ENCODE results near the gene RASSF8. TPM values are rescaled to one million over a fixed set of nuclear protein-coding genes. Genes with fewer than 3 reads are reported as not detected.

The RASSF8 gene
- total and polyA plus RNA-seq, 2 of the 8 experiments (the other 6 are each of a cell fraction or from before 2014, with no cell fraction given), result 6.4 to 46.7 TPM

DNA sequence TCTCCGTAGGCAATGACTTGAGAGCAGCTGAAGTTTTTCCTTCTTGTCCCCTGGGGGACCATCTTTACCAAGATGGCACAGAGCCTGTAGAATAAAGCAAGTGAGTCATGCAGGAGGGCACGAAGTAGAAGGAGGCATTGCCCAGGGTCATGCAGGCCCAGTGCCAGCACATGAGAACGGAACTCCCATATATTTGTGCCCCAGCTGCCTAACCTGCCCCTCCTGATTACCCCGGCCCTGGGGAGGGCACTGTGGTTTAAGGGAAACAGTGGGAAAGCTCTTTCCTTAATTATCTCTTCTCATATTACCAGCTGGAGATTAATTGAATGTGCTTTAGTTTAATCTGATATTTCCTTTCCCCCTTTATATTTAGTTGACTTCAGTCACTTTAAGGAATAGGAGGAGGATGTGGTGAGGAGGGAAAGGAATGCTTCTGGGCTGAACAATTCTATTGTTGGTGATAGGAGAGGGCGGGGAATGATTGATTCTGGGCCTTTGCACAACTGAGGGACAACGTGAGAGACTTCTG lies 51.9 kb downstream of the RASSF8 start:
- H3K56ac ChIP-seq (replicated peaks; ENCODE audit: insufficient read length, low read depth, low read length), result no peak overlapping the region
- CTCF ChIA-PET (ENCODE audit: partially characterized antibody), result no interaction called here
- no peak for FAIRE-seq
- TF ChIP-seq, protein P1, sequence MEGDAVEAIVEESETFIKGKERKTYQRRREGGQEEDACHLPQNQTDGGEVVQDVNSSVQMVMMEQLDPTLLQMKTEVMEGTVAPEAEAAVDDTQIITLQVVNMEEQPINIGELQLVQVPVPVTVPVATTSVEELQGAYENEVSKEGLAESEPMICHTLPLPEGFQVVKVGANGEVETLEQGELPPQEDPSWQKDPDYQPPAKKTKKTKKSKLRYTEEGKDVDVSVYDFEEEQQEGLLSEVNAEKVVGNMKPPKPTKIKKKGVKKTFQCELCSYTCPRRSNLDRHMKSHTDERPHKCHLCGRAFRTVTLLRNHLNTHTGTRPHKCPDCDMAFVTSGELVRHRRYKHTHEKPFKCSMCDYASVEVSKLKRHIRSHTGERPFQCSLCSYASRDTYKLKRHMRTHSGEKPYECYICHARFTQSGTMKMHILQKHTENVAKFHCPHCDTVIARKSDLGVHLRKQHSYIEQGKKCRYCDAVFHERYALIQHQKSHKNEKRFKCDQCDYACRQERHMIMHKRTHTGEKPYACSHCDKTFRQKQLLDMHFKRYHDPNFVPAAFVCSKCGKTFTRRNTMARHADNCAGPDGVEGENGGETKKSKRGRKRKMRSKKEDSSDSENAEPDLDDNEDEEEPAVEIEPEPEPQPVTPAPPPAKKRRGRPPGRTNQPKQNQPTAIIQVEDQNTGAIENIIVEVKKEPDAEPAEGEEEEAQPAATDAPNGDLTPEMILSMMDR (IDR thresholded peaks at IDR 0.05; ENCODE audit: control extremely low read depth in 1 of 3, insufficient read depth in 1 of 3, low read depth in 1 of 3, low read length in 3 of 3), result no peak
- TF ChIP-seq GTF2F1 (IDR thresholded peaks at IDR 0.05; ENCODE audit: borderline replicate concordance, low read depth, low read length) (no peak), PHF8 (conservative IDR thresholded peaks at IDR 0.05; ENCODE audit: low read depth, low read length) (no peak), SIN3A (conservative IDR thresholded peaks at IDR 0.05 in 1 of 2, IDR thresholded peaks at IDR 0.05 in 1 of 2; ENCODE audit: low read depth in 1 of 2, low read length in 2 of 2) (no peak), SIRT6 (IDR thresholded peaks at IDR 0.05; ENCODE audit: low read length) (no peak), ZNF274 (IDR thresholded peaks at IDR 0.05; ENCODE audit: borderline replicate concordance, extremely low read depth, low read length) (no peak), RXRA (IDR thresholded peaks at IDR 0.05; ENCODE audit: insufficient read depth, low read depth, low read length) (no peak)
- TF ChIP-seq, protein P2, sequence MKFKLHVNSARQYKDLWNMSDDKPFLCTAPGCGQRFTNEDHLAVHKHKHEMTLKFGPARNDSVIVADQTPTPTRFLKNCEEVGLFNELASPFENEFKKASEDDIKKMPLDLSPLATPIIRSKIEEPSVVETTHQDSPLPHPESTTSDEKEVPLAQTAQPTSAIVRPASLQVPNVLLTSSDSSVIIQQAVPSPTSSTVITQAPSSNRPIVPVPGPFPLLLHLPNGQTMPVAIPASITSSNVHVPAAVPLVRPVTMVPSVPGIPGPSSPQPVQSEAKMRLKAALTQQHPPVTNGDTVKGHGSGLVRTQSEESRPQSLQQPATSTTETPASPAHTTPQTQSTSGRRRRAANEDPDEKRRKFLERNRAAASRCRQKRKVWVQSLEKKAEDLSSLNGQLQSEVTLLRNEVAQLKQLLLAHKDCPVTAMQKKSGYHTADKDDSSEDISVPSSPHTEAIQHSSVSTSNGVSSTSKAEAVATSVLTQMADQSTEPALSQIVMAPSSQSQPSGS (IDR thresholded peaks at IDR 0.05; ENCODE audit: low read length), result no peak

More for the DNA sequence above, 51.9 kb downstream of the RASSF8 start:
- Histone ChIP-seq H4K20me1 (replicated peaks in 1 of 2; ENCODE audit: control insufficient read depth in 1 of 2, insufficient read depth in 2 of 2, low read length in 2 of 2) (peaks cover 0 to 4% of the 10 kb centered on the region in 2 experiments), H4K91ac (replicated peaks; ENCODE audit: insufficient read length, low read length) (no peak overlapping the region), H3K36me3 (ENCODE audit: control insufficient read depth in 2 of 4, insufficient read depth in 4 of 4, low read length in 3 of 4) (no peaks in the 10 kb centered on the region), H4K8ac (ENCODE audit: extremely low read depth, insufficient read depth, low read length) (no peak overlapping the region), H3K79me1 (ENCODE audit: low read depth, low read length) (0 out of 2 replicates have a peak, but pooled peaks cover 2% of the 10 kb centered on the region), H4K5ac (ENCODE audit: insufficient read length, low read depth, low read length) (no peak overlapping the region), H3K14ac (ENCODE audit: insufficient read length) (no peak overlapping the region), H2BK120ac (replicated peaks; ENCODE audit: low read depth, low read length) (no peak overlapping the region), H3K27me3 (replicated peaks in 1 of 4; ENCODE audit: control insufficient read depth in 3 of 4, extremely low read depth in 1 of 4, insufficient read depth in 3 of 4, low read length in 3 of 4) (no peaks in the 10 kb centered on the region), H3K4me1 (replicated peaks in 1 of 4; ENCODE audit: control insufficient read depth in 3 of 4, insufficient read depth in 4 of 4, low read length in 3 of 4) (peaks cover 0 to 8% (median 5%) of the 10 kb centered on the region in 4 experiments; a peak in 3 of 7 replicates), H3K9ac (replicated peaks in 1 of 4; ENCODE audit: extremely low read depth in 1 of 4, low read depth in 3 of 4, low read length in 3 of 4) (no peak overlapping the region), H3K4me2 (ENCODE audit: insufficient read depth in 1 of 2, low read depth in 2 of 2, low read length in 2 of 2) (no peak overlapping the region), H3K23ac (ENCODE audit: insufficient read length) (no peak overlapping the region), H2BK12ac (ENCODE audit: low read depth, low read length) (no peak overlapping the region), H3K9me3 (ENCODE audit: insufficient read depth in 2 of 2, low read depth in 1 of 2, low read length in 1 of 2) (no peaks in the 10 kb centered on the region), H3K23me2 (ENCODE audit: low read depth, low read length) (no peaks in the 10 kb centered on the region; the same call in 1 of the 2 replicates), H3K27ac (ENCODE audit: low read depth, low read length) (no peak overlapping the region), H3K18ac (ENCODE audit: extremely low read depth, low read length) (no peak overlapping the region), H2BK5ac (ENCODE audit: low read depth, low read length) (no peak overlapping the region), H2AFZ (ENCODE audit: low read length) (no peak overlapping the region), H3K4ac (replicated peaks; ENCODE audit: insufficient read length, low read depth, low read length) (no peak overlapping the region), H2AK5ac (ENCODE audit: low read depth, low read length) (no peak overlapping the region), H2BK15ac (ENCODE audit: low read length) (no peak overlapping the region), H3K79me2 (ENCODE audit: control insufficient read depth in 1 of 2, insufficient read depth in 2 of 2, low read length in 2 of 2) (peaks cover 0 to 80% of the 10 kb centered on the region in 2 experiments; a peak in 2 of 4 replicates), H3K4me3 (ENCODE audit: extremely low read depth in 1 of 4, insufficient read depth in 2 of 4, low read depth in 3 of 4, low read length in 4 of 4) (0 out of 8 replicates have a peak overlapping the region, but pooled peaks of 1 of the 4 experiments have one; percentile 1), H2BK20ac (ENCODE audit: low read length) (no peak overlapping the region)
- POLR2A ChIA-PET (ENCODE audit: partially characterized antibody), result interaction anchor here (1.0 kb wide), 1 partner anchor 58 kb away, joined by 3 read pairs; no protein-coding TSS in a partner anchor
- 87% methylated on average over 6 of the region's 6 CpGs; no CpG with 5 or more reads in 1 of the 2 experiments for WGBS, 2 experiments (ENCODE audit: extremely low coverage in 1 of 2, insufficient coverage in 1 of 2, insufficient read length in 1 of 2, insufficient replicate concordance in 2 of 2, low coverage in 1 of 2, low lambda C conversion rate in 2 of 2, missing lambda C conversion rate in 1 of 2)
- no peak for DNase-seq (ENCODE audit: low read depth in 1 of 2, low spot score in 2 of 2)
